Measurements from ENCODE around the gene TMEM132E.

The TMEM132E gene

DNA sequence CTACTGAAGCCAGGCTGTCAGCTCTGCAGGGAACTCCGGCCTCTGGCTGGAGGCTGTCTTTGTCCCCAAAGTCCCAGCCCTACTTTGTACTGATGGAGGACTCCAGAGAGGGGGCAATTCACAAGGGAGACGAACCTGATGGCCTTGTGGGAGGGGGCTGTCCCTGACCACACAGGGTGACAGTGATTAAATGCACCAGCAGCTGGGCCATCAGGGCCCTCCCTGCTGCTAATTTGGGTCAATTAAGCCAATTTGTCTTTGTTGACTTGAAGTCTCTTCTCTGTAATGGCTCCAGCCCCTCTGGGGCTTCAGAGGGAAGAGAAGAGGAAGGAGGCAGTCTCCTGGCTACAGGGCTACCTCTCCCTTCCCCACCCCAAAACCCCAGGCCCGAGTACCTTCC lies 22.0 kb downstream of the TMEM132E start:
- no peak for DNase-seq (ENCODE audit: low read depth in 2 of 2)

DNA sequence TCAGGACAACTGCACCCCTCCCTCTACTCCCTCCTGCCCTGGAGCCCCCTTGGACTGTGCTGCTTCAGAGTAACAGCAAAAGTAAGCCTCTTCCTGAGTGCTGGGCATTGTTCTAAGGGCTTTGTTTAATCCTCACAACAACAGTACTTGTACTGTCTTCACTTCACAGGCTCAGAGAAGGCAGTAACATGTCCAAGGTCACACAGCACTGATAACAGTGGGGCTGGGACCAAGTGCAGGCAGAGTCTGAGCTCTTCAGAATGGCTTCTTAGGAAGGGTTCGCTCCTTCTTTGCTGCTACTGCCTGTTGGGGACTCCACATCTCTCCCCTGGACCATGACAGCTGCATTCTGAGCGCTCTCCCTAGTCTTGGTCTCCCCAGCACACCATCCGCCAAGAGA lies 24.6 kb downstream of the TMEM132E start:
- DNase-seq (ENCODE audit: low read depth in 2 of 2) = no peak

- no peak for DNase-seq (ENCODE audit: low read depth in 2 of 2)
These were observed 27.4 kb downstream of the TMEM132E start for GRCh38 chr17:34606763-34607162.

DNA sequence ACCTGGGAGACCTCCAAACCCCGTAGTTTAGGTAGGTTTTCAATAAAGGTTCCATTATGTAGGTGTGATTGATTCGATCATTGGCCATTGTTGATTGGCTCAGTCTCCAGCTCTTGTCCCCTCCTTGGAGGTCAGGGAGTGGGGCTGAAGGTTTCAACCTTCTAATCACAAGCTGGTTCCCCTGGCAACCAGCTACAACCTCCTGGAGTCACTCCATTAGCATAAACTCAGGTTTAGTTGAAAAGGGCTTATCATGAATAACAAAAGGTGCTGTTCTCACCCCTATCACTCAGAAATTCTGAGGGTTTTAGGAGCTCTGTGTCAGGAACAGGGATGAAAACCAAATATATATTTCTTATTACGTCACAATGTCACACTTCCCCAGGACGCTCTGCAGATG lies 28.5 kb downstream of the TMEM132E start:
- DNase-seq (ENCODE audit: low read depth in 2 of 2) = no peak

GRCh38 chr17:34609210-34609609 lies 29.8 kb downstream of the TMEM132E start:
- DNase-seq (ENCODE audit: low read depth in 2 of 2) = no peak

DNA sequence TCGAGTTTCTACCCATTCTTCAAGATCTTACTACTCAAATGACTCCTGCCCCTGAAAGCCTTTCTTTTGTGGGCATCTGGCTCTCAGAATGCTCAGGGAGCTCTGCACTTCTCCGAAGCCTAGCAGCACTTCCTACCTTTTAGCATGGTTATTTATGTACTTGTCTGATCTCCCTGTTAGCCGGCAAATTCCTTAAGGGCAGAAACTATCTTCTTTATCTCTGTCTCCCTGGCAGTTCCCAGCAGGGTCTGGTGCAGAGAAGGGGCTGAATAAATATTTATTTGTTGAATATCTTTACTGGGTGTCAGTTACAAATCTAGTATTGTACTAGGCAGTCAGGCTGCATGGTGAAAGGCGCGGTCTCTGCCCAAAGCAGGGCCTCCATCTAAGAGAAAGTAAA lies 30.7 kb downstream of the TMEM132E start:
- no peak for DNase-seq (ENCODE audit: low read depth in 2 of 2)

DNA sequence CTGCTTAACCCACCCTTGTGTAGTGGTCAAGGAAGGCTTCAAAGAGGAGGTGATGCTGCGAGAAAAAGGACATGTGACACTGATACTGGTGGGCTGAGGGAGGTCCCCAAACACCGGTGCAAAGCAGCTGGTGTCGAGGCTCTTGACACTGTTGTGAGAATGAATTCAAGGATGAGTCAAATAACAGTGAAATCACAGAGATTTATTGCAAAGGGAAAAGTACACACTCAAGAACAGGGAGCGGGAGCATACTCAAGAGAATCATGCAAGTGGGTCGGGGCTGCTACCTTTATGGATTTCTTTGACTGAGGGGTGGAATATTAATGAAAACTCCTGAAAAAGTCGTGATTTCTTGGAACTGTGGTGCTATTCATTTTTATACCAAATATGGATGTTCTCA lies 31.1 kb downstream of the TMEM132E start:
- DNase-seq (ENCODE audit: low read depth in 2 of 2) = no peak

DNA sequence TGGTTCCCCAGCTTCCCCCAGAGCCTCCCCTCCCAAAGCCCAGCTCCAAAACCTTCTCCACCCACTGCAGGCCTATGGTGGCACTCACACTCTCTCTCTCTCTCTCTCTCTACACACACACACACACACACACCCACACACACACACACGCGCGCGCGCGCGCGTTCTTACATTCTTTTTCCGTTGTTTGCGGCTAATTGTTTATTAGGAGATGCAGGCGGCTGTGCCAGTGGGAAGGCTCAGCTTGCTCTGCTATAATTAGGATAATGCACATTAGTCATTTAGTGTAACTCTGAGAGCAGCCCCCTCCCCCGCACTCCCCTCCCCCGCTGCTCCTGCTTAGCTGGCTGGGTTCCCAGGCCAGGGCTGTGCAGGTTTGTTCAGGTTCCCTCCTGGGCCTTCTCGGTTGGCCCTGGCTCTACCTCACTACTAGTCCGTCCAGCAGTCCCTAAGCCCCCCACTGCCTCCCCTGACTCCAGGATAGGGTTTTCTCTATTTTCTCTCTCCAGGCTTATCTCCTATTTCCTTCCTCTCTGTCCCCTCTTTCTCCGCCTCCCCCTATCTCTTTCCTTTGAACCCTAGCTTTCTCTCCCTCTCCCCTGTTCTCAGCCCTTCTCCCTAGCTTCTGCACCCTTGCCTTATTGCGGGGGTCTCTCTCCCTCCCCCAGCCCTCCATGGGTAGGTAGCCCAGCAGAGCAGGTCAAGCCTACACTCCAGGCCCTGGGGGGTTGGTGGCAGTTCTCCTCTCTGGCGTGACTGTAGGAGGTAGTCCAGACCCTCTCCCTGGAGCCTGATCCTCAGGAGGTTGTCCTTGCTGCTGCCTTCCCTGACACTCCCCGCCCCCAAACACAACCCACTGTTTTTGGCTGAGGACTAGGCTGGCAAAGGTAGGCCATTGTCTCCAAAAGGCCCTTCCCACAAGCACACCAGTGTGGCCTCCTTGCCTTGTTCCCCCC lies 34.0 kb downstream of the TMEM132E start:
- no peak for DNase-seq (ENCODE audit: low read depth in 2 of 2)

DNA sequence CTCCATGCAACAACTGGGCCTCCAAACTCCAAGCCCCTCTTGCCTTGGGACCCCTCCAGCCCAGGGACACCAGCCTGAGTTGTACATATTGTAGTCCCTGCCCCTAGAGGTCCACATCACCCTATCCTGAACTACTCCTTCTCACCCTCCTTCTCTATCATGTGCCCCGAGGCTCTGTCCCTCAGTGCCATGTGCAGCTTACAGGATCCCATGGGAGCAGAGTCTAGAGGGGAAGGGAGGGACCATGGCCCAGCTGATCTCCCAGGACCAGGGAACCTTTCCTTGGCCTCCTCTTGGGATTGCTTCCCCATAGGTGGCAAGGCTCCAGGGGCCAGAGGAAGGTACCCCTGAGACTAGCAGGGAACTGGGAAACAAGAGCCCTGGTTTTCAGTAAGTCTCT lies 35.3 kb downstream of the TMEM132E start:
- no peak for DNase-seq (ENCODE audit: low read depth in 2 of 2)

- DNase-seq (ENCODE audit: low read depth in 2 of 2) = no peak
These were observed 35.9 kb downstream of the TMEM132E start for GRCh38 chr17:34615326-34615725.

DNA sequence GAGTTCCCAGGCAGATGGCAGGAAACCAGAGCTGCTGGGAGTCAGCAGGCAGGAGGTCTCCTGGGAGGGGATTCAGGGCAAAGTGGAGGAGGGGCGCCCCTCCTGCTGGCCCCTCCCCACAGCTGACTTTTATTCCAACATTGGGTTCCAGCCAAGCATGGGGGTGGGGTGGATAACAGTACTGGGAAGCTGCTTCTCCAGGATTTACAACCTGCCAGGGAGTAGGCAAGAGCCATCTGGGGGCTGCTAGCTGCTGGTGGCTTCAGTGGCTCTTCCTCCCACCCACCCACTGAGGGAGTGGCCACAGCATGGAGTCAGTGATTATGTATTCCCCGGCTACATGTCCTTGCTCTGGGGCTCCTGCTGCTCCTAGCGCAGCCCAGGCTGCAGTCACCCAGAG lies 36.8 kb downstream of the TMEM132E start:
- DNase-seq (ENCODE audit: low read depth in 2 of 2) = no peak

DNA sequence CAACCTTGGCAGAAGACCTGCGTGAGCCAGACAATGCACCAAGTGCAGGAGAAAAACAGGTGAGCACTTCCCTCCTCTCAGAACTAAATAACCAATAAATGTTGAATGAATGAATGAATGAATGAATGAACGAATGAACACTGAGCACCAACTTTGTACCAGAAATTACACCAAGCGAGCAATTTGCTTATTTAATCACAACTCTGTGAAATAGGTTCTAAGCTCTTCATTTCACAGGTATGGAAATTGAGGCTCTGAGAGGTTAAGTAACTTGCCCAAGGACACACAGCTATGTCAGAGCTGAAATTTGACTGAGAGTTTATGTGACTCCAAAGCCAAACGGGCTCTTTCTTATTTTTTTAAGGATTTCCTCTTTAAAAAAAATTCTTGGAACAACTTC lies 38.0 kb downstream of the TMEM132E start:
- no peak for DNase-seq (ENCODE audit: low read depth in 2 of 2)

DNA sequence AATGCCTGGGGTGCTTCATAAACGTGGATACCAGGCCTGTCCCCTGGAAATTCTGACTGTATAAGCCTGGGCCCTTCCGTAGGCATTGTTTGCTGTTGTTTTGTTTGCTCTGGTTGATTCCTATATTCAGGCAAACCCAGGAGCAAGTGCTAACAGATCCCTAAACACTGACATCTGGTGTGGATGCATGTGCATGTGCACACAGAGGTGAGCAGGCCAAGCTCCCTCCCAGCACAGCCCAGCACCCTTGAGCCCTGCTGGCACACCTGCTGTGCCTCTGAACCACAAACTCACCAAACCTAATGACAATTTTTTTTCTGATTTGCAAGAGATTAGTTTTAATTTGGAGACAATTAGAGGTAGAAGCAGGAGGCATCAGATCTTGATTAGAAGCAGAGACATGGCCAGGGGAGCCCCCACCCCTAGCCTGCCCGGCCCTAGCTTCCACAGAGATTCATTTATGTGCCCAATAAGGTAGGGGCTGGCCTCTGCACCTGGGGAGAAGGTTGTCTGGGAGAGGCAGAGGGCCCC lies 40.4 kb downstream of the TMEM132E start:
- no peak for DNase-seq (ENCODE audit: low read depth in 2 of 2)

- no peak for DNase-seq (ENCODE audit: low read depth in 2 of 2)
These were observed 41.1 kb downstream of the TMEM132E start for GRCh38 chr17:34620458-34620857.

GRCh38 chr17:34622862-34623623 lies 43.7 kb downstream of the TMEM132E start:
- DNase-seq (ENCODE audit: low read depth in 2 of 2) = no peak

DNA sequence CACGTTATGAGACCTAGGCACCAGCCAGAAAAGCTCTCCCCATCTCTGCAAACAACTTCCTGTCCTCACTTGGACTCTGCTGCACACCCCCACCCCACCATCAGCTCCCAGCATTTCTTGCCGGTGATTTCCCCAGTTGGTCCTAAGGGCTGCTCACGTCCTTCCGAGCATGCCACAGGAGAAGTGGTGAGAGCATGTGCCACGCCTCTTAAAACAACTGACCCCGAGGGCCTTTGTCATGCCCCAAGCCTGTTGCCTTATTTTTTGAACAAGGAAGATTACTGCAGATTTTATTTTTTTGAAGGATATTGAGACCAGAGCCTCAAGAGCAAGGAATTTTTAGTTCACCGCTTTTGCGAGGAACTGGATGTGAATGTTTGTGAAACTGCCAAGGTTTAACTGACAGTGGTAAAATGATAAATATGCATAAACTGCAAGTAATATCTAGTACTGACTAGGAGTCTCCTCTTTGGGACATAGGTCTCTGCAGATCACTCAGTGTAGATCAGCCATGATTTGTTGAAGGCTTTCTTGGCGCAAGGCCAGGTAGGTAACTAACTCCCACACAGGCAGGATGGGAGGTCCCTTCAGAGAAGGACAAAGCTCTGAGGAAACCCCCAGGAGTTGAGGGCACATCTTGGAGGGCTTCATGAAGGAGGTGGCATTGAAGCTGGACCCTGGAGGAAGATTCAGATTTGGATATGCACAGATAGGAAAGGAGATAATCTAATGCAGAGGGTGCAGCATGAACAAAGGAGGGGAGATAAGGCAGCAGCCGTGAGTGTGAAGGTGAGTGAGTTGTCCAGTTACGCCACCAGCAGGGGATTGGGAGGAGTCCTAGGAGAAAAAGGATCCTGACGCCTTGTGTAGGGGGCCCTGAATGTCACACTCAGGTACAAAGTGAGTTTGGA lies 44.7 kb downstream of the TMEM132E start:
- no peak for DNase-seq (ENCODE audit: low read depth in 2 of 2)

- DNase-seq (ENCODE audit: low read depth in 2 of 2) = no peak
These were observed 45.5 kb downstream of the TMEM132E start for GRCh38 chr17:34624767-34625383.

- no peak for DNase-seq (ENCODE audit: low read depth in 2 of 2)
These were observed 46.8 kb downstream of the TMEM132E start for GRCh38 chr17:34626121-34626681.

- DNase-seq (ENCODE audit: low read depth in 2 of 2) = no peak
These were observed 49.5 kb downstream of the TMEM132E start for GRCh38 chr17:34628879-34629278.

DNA sequence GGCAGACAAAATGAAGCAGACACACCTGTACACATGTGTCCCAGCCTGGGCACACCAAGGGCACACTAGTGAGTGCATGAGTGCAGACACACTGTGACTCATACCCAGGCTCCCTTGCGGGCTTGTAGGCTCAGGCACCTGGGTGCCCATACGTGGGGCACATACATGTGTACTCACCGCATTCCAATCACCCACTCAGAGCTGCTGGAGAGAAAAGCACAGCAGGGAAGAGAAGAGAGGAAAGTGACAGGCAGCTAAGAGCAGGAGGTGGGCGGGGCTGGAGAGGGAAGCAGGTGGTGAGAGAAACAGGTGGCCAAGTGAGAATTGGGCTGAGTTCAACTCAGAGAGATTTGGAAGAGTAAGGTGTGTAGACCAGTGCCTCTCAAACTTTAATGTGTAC lies 54.0 kb downstream of the TMEM132E start:
- no peak for DNase-seq (ENCODE audit: low read depth in 2 of 2)

- no peak for DNase-seq (ENCODE audit: low read depth in 2 of 2)
These were observed 54.4 kb downstream of the TMEM132E start for GRCh38 chr17:34633760-34634159.
